Psoas muscle (tissue), 8 donors: Measurements from ENCODE around the gene ZNF70. TPM values are rescaled to one million over a fixed set of nuclear protein-coding genes. Genes with fewer than 3 reads are reported as not detected.

Source experiments
- ATAC-seq, 4 donors: fragments of 200-7000 bp; cut with Tn5 transposase; one replicate each; pipeline ENCODE4 v1.9.1; 2020; ENCODE audit warnings: moderate library complexity in 3 of 4, mild to moderate bottlenecking in 2 of 4
- DNase-seq, 2 donors: peaks; one replicate each; pipeline ENCODE4 v3.0.0-alpha.2; 2020
- H3K27ac ChIP-seq: fragments of 200-600 bp; one replicate; pipeline ENCODE4 v1.8.0; 2022
- H3K27me3 ChIP-seq, 3 donors: fragments of 200-600 bp in 1 of 3; one replicate each; pipeline versions ENCODE4 v1.6.1 to v1.8.0; 2013 to 2022; ENCODE audit warnings: low read length in 2 of 3, mild to moderate bottlenecking in 2 of 3, moderate library complexity in 1 of 3; ENCODE audit not compliant: insufficient read depth in 3 of 3
- H3K36me3 ChIP-seq, 2 donors: fragments of 200-600 bp in 1 of 2; one replicate each; pipeline versions ENCODE4 v1.6.1 to v1.8.0; 2013 to 2022; ENCODE audit warnings: low read depth in 1 of 2, mild to moderate bottlenecking in 1 of 2, moderate library complexity in 1 of 2; ENCODE audit not compliant: insufficient read depth in 1 of 2
- H3K4me1 ChIP-seq: fragments of 200-600 bp; one replicate; pipeline ENCODE4 v1.8.0; 2022
- H3K4me3 ChIP-seq: fragments of 200-600 bp; one replicate; pipeline ENCODE4 v1.8.0; 2022; ENCODE audit warnings: mild to moderate bottlenecking
- H3K9me3 ChIP-seq: fragments of 200-600 bp; one replicate; pipeline ENCODE4 v1.8.0; 2022
- CTCF ChIP-seq: fragments of 200-600 bp; IDR thresholded peaks from one replicate; pipeline ENCODE4 v1.8.0; 2022; ENCODE audit warnings: antibody characterized with exemption
- WGBS, 3 donors: extraction: QIAGEN DNeasy Blood & Tissue Kit; methylation state at CpG; one replicate each; pipeline versions ENCODE4 v1.1.6 to v1.1.7; 2013; 5-methylcytosine and 5-hydroxymethylcytosine counted together
- intact Hi-C, 2 donors: fragments of 100-400 bp; cut with DNase I; formaldehyde crosslinking; loops; one replicate each; pipeline versions ENCODE4 v1.11.0 to v1.14.2; 2022
- polyA plus RNA-seq, 3 donors: library from polyadenylated mRNA; stranded (reverse); fragments of 200-250 nt; gene quantifications; one replicate each; pipeline ENCODE4 v1.2.3, GENCODE V29; 2013
- total RNA-seq, 4 donors: library from RNA; stranded (reverse); fragmentation: NEBNext Ultra II Directional in 2 of 4; extraction: Animal tissue kit (Norgen Biotek cat#: 25700) in 2 of 4; gene quantifications; one replicate each; pipeline versions ENCODE4 v1.2.1 to v1.2.4, GENCODE V29; 2021 to 2023
- donor health status: healthy with polysubstance abuse.
- donor health status: DM: no; HTN: no; CAD: no; lungs with moderate emphysema.
- donor health status: Bipolar disorder and iron deficiency.
- donor health status: healthy.
- donor health status: DM: yes; HTN: yes; CAD: no.
- donor health status: DM: no; HTN: no; CAD: no.
- donor health status: DM: no; HTN: no; CAD: no.
- donor health status: DM: yes; HTN: yes; CAD: no.

ZNF70 gene
- total and polyA plus RNA-seq, 7 donors = 1.2 to 12.9 (median 3.5) TPM

GRCh38 chr22:23760056-23760455 is 9.1 kb upstream of the ZNF70 start:
- no peak for DNase-seq
- WGBS, 3 donors = 71 to 91% (median 78%) methylated on average over 6 of the region's 6 CpGs
- H3K9me3 ChIP-seq = no peaks in the 10 kb centered on the region
- H3K27ac ChIP-seq = no peak overlapping the region
- H3K4me3 ChIP-seq = no peak overlapping the region
- H3K36me3 ChIP-seq = peaks cover 0 to 13% of the 10 kb centered on the region in 2 donors
- intact Hi-C loops = no loop called here
- peaks cover 13% of the 10 kb centered on the region for H3K4me1 ChIP-seq
- no peak for ATAC-seq
- H3K27me3 ChIP-seq = no peaks in the 10 kb centered on the region
- TF ChIP-seq CTCF = no peak

GRCh38 chr22:23759566-23759965 is 8.7 kb upstream of the ZNF70 start:
- DNase-seq = no peak
- no peak for ATAC-seq
- H3K27ac ChIP-seq = no peak overlapping the region
- intact Hi-C loops = no loop called here
- WGBS, 3 donors = 83 to 93% (median 83%) methylated on average over 4 of the region's 4 CpGs
- H3K36me3 ChIP-seq = peaks cover 0 to 8% of the 10 kb centered on the region in 2 donors
- no peaks in the 10 kb centered on the region for H3K9me3 ChIP-seq
- peaks cover 8% of the 10 kb centered on the region for H3K4me1 ChIP-seq
- no peaks in the 10 kb centered on the region for H3K27me3 ChIP-seq
- no peak overlapping the region for H3K4me3 ChIP-seq
- no peak for TF ChIP-seq CTCF

- no peak overlapping the region for H3K27ac ChIP-seq
- peak in 2 of 4 donors; percentile 10 to 20 for ATAC-seq
- no peak for TF ChIP-seq CTCF
- WGBS, 3 donors = 44 to 59% (median 49%) methylated on average over 4 of the region's 4 CpGs
- no peak for DNase-seq
- H3K9me3 ChIP-seq = no peaks in the 10 kb centered on the region
- H3K4me1 ChIP-seq = no peaks in the 10 kb centered on the region
- no peaks in the 10 kb centered on the region for H3K36me3 ChIP-seq
- intact Hi-C loops = no loop called here
- no peaks in the 10 kb centered on the region for H3K27me3 ChIP-seq
- no peak overlapping the region for H3K4me3 ChIP-seq
Observed at GRCh38 chr22:23756891-23757290, 6.0 kb upstream of the ZNF70 start.

GRCh38 chr22:23755711-23756110 is 4.8 kb upstream of the ZNF70 start:
- no peak for ATAC-seq
- TF ChIP-seq CTCF = no peak
- 64 to 78% (median 70%) methylated on average over 8 of the region's 8 CpGs for WGBS, 3 donors
- no peaks in the 10 kb centered on the region for H3K36me3 ChIP-seq
- H3K4me3 ChIP-seq = no peak overlapping the region
- no peak overlapping the region for H3K27ac ChIP-seq
- intact Hi-C loops = no loop called here
- H3K27me3 ChIP-seq = no peaks in the 10 kb centered on the region
- H3K9me3 ChIP-seq = no peaks in the 10 kb centered on the region
- H3K4me1 ChIP-seq = no peaks in the 10 kb centered on the region
- DNase-seq = no peak

GRCh38 chr22:23754980-23755636 is 4.2 kb upstream of the ZNF70 start:
- Histone ChIP-seq H3K4me1 (peaks cover 5% of the 10 kb centered on the region), H3K4me3 (no peak overlapping the region), H3K27me3 (no peaks in the 10 kb centered on the region), H3K27ac (no peak overlapping the region), H3K9me3 (no peaks in the 10 kb centered on the region), H3K36me3 (no peaks in the 10 kb centered on the region)
- WGBS, 3 donors = 57 to 64% (median 59%) methylated on average over 6 of the region's 6 CpGs
- no peak for TF ChIP-seq CTCF
- ATAC-seq = no peak
- no peak for DNase-seq
- intact Hi-C loops = no loop called here
